DLD1 (cell line): Measurements from ENCODE around the gene PMP22.

Experiments used
- in situ Hi-C: cut with HindIII; loops from 2 replicates; pipeline ENCODE4 v1.10.0; 2017; ENCODE audit warnings: low sequenced_read_pairs

The PMP22 gene

GRCh38 chr17:15278380-15278779 lies 13.3 kb upstream of the PMP22 start:
- in situ Hi-C loops = no loop called here

- in situ Hi-C loops = no loop called here
Observed at GRCh38 chr17:15274017-15274416, 8.9 kb upstream of the PMP22 start.

GRCh38 chr17:15273141-15273793 lies 8.1 kb upstream of the PMP22 start:
- in situ Hi-C loops = no loop called here

GRCh38 chr17:15271741-15272140 lies 6.6 kb upstream of the PMP22 start:
- in situ Hi-C loops = no loop called here

- in situ Hi-C loops = no loop called here
Observed at GRCh38 chr17:15270628-15271381, 5.7 kb upstream of the PMP22 start.

GRCh38 chr17:15269780-15270089 lies 4.6 kb upstream of the PMP22 start:
- in situ Hi-C loops = no loop called here

- in situ Hi-C loops = no loop called here
Observed at GRCh38 chr17:15269087-15269779, 4.1 kb upstream of the PMP22 start.

GRCh38 chr17:15268461-15268860 lies 3.3 kb upstream of the PMP22 start:
- in situ Hi-C loops = no loop called here

- in situ Hi-C loops = no loop called here
Observed at GRCh38 chr17:15267996-15268395, 2.9 kb upstream of the PMP22 start.

- in situ Hi-C loops = no loop called here
Observed at GRCh38 chr17:15266325-15267125, 1.4 kb upstream of the PMP22 start.

GRCh38 chr17:15264542-15264941 lies 584 bp downstream of the PMP22 start:
- in situ Hi-C loops = no loop called here

GRCh38 chr17:15263680-15264079 lies 1.4 kb downstream of the PMP22 start:
- in situ Hi-C loops = no loop called here

GRCh38 chr17:15263206-15263579 lies 1.9 kb downstream of the PMP22 start:
- in situ Hi-C loops = no loop called here

GRCh38 chr17:15262291-15263205 lies 2.6 kb downstream of the PMP22 start:
- in situ Hi-C loops = no loop called here

- in situ Hi-C loops = no loop called here
Observed at GRCh38 chr17:15261802-15262290, 3.3 kb downstream of the PMP22 start.

- in situ Hi-C loops = no loop called here
Observed at GRCh38 chr17:15261258-15261801, 3.8 kb downstream of the PMP22 start.

- in situ Hi-C loops = no loop called here
Observed at GRCh38 chr17:15260376-15261257, 4.5 kb downstream of the PMP22 start.

GRCh38 chr17:15257796-15258512 lies 7.2 kb downstream of the PMP22 start:
- in situ Hi-C loops = no loop called here
